GM12872 (cell line): ENCODE data around the gene HYAL4.

Experiments used
- CTCF ChIP-seq: IDR thresholded peaks from 3 replicates; pipeline ENCODE4 v1.5.1; 2011; ENCODE audit warnings: low read depth, mild to moderate bottlenecking, low read length, moderate library complexity; ENCODE audit not compliant: insufficient read depth

HYAL4 gene

GRCh38 chr7:123824754-123825067 lies 20.3 kb upstream of the HYAL4 start:
- no peak for TF ChIP-seq CTCF

- no peak for TF ChIP-seq CTCF
Observed at GRCh38 chr7:123828805-123829204, 16.2 kb upstream of the HYAL4 start.

GRCh38 chr7:123836656-123837055 lies 8.3 kb upstream of the HYAL4 start:
- TF ChIP-seq CTCF = no peak

GRCh38 chr7:123845823-123846216 lies 851 bp downstream of the HYAL4 start:
- TF ChIP-seq CTCF = no peak

- TF ChIP-seq CTCF = no peak
Observed at GRCh38 chr7:123846217-123846891, 1.4 kb downstream of the HYAL4 start.

- no peak for TF ChIP-seq CTCF
Observed at GRCh38 chr7:123847868-123848267, 2.9 kb downstream of the HYAL4 start.

GRCh38 chr7:123849855-123850254 lies 4.9 kb downstream of the HYAL4 start:
- TF ChIP-seq CTCF = no peak

- no peak for TF ChIP-seq CTCF
Observed at GRCh38 chr7:123860848-123861247, 15.9 kb downstream of the HYAL4 start.
